Stimulated activated CD4-positive, alpha-beta T cell treated with anti-CD3 and anti-CD28 coated beads, Interleukin-1b, Interleukin-23, amount 100 ng/mL, for 24 hours (primary cell): ENCODE measurements around the gene IL17REL.

Experiments
- DNase-seq, 4 experiments: peaks; one replicate each; pipeline ENCODE4 v3.0.0-alpha.2; 2020; ENCODE audit warnings: low read depth in 4 of 4, low spot score in 1 of 4

The IL17REL gene

DNA sequence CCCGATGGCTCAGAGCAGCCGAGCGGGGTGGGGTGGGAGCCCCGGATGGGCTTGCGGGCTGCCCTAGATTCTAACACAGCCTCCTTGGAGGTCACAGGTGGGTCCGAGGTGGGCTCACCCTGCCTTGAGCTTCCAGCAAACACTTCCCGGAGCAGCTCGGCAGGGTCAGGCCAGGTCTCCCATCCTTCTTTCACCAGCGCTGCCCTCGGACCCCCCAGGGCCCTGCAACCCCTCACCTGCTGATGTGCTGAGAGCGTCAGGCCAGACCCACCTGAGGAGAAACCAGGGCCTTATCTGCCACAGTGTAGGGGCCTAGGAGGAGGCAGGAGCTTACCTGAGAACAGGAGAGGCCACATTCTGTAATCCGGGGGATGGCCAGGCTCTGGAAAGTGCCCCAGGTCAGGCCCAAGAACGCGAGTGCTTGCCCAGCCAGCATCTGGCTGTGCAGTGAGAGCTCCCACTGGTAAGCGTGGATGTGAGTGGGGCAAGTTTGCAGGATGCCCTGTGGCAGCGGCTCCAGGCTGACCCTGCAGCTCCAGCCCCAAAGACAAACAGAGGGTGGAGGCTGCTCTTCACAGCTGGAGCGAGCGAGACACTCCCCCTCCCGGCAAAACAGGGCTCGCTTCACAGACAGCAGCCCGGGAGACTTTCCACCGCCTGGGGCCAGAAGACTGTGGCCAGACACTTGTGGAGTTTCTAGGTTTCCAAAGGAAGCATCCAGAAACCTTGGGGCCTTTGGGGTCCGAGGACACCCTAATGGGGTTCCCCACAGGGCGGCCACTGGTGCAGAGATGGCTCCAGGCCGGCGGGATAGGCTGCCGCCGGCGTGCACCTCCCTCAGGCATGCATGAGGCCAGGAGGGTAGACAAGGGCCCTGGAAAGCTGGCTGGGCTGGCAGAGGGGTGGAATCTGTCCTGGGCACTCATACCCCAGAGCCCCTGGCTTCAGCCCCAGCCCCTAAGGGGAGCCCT is at the start of gene IL17REL:
TSS of gene IL17REL (minus strand) at position 555 of the 971 bp plus-strand sequence. CDS start at position 436, 119 bp downstream.
- no peak for DNase-seq

DNA sequence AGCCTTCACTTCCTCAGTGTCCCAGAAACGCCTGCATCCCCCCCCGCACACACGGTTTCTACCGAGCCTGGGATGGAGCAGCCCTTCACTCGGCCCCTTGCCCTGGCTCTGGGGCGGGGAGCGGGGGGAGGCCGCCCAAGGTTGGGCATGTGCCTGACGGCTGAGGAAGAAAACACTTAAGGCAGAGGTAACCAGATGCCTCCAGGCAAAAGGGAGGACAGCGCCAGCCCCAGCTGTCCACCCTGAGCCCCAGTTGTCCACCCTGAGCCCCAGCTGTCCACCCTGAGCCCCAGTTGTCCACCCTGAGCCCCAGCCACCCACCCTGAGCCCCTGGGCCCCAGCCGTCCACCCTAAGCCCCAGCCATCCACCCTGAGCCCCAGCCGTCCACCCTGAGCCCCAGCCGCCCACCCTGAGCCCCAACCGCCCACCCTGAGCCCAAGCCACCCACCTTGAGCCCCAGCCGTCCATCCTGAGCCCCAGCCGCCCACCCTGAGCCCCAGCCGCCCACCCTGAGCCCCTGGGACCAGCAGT is 49.3 kb upstream of the IL17REL start:
- DNase-seq: no peak

DNA sequence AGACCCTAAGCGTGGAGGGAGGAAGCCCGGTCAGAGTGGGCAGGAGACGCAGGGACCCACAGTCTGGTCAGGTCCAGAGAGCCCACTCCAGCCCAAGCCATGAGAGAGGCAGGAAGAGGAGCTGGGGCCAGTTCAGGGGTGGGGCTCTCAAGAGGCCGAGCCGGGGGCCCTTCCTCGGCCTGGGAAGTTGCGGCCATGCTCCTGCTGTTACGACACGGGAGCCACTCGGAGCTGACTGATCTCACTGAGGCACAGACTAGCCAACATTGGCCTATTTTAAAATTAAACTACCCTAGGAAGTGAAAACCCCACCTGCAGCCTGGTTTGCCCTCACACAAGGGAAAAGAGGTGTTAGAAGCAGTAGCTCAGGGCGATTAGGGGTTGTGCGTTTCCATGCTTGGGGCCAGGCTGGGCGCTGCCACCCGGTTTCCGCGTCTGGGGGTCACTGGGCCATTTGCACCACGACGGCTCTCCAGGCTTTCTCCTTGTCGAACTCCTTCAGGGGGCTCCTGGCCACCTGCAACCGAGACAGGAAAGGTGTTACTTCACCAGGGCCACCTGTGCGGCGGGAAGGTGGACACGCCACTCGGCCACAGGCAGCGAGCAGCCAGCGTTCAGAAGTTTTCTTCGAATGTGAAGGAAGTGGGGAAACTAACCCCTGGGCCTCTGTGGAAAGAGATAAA is 48.7 kb upstream of the IL17REL start:
- no peak for DNase-seq

GRCh38 chr22:50060441-50061140 is 48.0 kb upstream of the IL17REL start:
- DNase-seq: no peak

GRCh38 chr22:50059881-50060262 is 47.3 kb upstream of the IL17REL start:
- DNase-seq: no peak

DNA sequence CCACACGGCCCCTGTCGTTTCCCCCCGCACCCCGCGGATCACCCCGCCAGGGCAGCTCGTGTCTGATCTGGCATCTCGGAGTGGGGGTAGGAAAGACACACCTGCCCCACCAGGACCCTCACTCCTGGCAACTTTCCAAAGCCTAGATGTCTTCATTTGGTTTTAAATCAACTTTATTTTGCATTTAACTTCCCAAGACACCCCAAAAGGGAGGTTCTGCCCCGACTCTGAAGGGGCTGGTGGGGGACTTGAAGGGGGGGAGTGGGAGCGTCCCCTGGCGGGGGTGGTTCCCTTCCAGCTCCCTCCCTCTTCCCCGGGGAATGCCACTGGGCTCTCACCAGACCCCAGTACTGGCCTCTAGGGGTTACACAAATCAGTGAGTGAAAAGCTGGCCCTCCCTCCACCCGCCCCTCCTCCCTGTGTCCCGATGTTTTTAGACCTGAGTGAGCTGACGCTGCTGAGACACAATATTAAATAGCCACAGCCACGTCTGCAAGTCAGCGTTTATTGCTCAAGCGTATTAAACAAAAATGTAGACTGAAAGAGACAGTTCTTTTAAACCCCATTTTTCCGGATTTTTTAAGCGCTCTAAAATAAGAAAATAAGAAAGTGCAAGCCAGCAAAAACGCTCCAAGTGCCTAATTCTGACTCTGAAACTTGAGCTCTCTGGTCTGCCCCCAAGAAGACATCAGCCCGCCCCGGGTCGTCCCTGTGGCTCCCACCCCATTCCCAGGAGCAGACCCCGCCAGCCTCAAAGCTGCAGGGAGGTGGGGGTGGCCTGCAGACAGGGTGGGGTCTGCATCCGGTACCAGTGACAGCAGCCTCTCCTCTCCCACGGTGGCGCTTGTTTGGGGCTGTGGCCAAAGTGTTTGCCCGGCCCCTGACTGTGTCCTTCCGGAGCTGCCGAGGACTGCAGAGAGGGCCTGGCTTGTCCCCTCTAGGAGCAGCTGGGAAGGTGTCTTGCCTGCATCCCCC is 46.6 kb upstream of the IL17REL start:
- no peak for DNase-seq

GRCh38 chr22:50058061-50058905 is 45.7 kb upstream of the IL17REL start, which contains the start of gene TTLL8:
TTLL8 (minus strand) TSS chr22:50058298.
- DNase-seq: no peak

DNA sequence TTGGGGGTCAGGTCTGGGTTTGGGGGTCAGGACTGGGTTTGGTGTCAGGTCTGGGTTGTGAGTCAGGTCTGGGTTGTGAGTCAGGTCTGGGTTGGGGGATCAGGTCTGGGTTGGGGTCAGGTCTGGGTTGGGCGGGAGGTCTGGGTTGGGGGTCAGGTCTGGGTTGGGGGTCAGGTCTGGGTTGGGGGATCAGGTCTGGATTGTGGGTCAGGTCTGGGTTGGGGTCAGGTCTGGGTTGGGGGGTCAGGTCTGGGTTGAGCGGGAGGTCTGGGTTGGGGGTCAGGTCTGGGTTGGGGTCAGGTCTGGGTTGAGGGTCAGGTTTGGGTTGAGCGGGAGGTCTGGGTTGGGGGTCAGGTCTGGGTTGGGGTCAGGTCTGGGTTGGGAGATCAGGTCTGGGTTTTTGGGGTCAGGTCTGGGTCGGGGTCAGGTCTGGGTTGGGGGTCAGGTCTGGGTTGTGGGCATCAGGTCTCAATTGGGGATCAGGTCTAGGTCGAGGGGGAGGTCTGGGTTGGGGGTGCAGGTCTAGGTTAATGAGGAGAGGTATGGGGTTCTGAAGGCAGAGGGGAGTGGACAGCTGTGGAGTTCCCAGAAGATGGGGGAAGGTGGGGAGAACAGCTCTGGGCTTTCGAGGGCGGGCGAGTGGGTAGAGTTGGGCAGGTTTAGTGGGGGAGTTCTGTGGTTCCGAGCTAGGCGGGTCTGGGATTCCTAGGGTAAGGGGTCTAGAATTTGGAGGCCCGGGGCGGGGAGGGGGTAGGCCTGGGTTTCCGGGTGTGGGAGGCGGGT is 44.9 kb upstream of the IL17REL start:
- no peak for DNase-seq

DNA sequence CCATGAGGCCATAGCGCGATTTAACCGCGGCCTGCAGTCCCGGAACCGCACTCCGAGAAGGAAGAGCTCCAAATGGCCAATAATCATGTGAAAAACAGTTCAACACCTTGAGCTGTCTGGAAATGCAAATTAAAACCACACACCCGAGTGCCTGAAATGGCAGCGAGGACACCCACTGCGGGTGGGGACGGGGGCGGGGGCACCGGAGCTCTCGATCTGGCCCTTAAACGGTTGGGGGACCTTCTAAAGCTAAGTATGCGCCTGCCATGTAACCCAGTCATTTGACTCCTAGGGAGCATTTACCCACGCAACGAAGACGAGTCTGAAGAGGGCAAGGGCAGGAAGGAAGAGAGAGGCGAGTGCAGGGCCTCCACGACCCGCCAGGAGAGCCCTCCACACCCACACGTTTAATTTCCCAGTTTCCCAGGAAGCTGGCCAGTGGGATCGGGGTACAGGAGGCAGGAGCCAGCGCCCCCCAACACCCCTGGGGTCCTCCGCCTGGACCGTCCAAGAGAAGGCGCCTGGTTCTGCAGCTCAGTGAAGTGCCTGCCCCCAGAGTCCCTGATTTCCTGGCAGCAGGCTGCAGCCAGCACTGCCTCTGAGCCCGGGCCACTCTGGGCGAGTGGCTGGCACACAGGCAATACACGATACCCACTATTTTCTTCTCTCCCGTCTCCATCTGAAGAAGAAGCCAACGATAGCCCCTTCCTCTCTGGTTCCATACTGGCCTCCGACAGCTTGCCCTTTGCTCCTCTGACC is 43.8 kb upstream of the IL17REL start:
- no peak for DNase-seq

- no peak for DNase-seq
These were observed 41.3 kb upstream of the IL17REL start for GRCh38 chr22:50053861-50054260.

GRCh38 chr22:50051930-50052329 is 39.4 kb upstream of the IL17REL start:
- DNase-seq: no peak

DNA sequence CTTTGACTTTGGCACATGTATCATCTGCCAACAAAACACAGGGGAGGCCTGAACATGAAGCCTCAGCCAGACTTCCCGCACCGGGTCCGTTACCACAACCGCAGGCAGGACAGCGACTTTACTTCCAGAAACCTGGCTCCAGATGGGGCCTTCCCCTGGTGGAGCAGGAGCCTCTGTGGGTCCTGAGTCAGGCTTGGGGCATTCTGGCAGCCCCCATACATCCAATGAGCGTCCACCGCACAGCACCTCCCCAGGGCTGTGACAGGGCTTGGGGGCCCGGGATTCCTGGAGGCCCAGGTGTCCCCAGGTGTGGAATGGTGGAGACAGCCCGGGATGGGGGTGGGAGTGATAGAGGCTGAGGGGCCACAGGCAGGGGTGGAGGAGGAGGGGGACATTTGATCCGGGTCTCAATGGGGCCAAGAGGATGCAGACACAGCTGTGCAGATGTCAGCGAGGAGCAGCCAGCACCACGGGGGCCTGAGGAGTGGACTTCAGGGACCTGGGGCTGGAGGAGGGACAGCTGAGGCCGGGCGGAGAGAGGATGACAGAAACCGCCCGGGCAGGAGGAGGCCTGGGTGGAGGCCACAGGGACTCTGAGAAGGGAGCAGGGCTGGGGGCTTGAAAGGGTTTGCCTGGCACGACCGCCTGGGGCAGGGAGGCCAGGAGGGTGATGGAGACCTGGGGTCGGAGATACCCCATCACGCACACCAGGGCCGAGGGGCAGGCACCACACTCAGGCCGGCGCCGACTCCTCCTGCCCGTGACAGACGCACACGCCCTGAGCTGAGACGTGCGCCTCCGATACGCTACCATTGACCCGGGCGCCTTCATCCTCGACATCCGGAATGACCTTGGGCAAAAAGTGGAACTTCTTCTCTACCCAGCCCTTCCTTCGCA is 37.0 kb upstream of the IL17REL start:
- no peak for DNase-seq

DNA sequence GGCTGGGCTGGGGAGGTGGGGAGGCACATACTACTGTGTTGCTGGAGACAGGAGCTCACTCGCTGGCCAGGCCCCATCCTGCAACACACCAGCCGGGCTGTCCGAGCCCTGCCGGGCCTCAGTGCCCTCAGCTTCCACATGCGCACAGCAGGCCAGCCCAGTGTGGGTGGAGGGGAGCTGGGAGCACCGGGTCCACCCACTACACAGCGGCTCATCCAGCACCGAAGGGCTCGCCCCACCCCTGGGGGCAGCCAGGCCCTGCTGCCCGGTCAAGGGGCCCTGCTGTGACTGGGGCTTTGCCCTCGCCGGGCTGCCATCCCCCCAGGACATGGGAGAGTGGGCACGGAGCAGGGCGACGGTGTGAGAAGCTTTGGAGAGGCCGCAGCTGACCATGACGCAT is 36.3 kb upstream of the IL17REL start:
- DNase-seq: no peak

DNA sequence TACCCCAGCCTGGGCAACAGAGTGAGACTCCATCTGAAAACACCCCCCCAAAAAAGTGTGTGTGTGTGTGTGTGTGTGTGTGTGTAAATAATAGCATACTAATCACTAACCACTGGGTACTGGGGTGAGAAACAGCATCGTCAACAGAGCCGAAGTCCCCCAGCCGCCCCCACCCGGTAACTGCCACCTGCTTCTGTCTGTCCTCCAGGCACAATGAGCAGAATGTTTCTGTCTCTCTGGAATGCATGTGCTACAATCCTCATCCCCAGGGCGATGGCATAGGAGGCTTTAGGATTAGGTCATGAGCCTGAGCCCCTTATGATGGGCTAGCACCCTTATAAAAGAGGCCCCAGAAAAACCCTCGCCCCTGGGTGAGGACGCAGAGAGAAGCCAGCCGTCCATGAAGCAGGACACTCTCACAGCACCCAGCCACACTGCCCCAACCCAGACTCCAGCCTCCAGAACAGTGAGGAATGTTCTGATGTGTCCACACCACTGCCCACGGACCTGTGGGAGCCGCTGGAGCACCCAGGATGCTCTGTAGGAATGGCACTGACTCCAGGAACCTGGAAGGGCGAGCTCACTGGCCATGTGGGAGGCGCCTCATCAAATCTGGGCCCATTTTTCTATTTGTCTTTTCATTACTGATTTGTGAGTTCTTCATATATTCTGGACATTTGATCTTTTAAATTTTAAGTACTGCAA is 35.6 kb upstream of the IL17REL start:
- no peak for DNase-seq

- DNase-seq: no peak
These were observed 34.8 kb upstream of the IL17REL start for GRCh38 chr22:50047346-50047745.
